ENCODE data around the gene CDC42BPB. TPM values are rescaled to one million over a fixed set of nuclear protein-coding genes. Genes with fewer than 3 reads are reported as not detected.
A peak's percentile ranks its signal among the peaks of the same experiment; 100 is the strongest.

Gene CDC42BPB
- total RNA-seq, 4 donors from 2014 or later, result 80.6 to 157 (median 118) TPM

DNA sequence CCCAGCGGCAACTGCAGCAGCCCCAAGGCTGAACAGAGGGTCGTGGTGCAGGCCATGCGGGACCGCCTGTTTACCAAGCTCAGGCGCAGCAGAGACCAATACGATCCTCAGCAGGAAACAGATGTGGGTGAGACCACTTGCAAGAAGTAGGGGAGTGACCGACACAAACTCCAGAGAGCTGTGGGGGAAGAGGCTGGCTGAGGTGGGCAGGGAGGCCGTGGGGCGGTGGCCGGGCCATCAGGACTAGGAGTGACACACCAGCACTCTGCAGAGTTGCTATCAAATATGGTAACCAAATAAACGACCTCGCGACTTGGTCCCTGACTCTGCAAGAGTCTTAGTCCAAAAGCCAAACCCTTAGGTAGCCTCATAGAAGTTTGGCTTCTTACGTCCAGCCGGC is 104.2 kb downstream of the CDC42BPB start:
- H3K4me1 ChIP-seq, result no peaks in the 10 kb centered on the region
- no peak overlapping the region for H3K27ac ChIP-seq
- no peak overlapping the region for H3K4me3 ChIP-seq
- no peaks in the 10 kb centered on the region for H3K9me3 ChIP-seq
- no peak for DNase-seq
- H3K27me3 ChIP-seq, result no peaks in the 10 kb centered on the region
- no peak for TF ChIP-seq POLR2A (IDR thresholded peaks at IDR 0.05)
- TF ChIP-seq, protein P1, sequence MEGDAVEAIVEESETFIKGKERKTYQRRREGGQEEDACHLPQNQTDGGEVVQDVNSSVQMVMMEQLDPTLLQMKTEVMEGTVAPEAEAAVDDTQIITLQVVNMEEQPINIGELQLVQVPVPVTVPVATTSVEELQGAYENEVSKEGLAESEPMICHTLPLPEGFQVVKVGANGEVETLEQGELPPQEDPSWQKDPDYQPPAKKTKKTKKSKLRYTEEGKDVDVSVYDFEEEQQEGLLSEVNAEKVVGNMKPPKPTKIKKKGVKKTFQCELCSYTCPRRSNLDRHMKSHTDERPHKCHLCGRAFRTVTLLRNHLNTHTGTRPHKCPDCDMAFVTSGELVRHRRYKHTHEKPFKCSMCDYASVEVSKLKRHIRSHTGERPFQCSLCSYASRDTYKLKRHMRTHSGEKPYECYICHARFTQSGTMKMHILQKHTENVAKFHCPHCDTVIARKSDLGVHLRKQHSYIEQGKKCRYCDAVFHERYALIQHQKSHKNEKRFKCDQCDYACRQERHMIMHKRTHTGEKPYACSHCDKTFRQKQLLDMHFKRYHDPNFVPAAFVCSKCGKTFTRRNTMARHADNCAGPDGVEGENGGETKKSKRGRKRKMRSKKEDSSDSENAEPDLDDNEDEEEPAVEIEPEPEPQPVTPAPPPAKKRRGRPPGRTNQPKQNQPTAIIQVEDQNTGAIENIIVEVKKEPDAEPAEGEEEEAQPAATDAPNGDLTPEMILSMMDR (IDR thresholded peaks at IDR 0.05), result no peak
- intact Hi-C loops (cut with DNase I; ENCODE audit: low total_unique reads), result no loop called here
- no peaks in the 10 kb centered on the region for H3K36me3 ChIP-seq

DNA sequence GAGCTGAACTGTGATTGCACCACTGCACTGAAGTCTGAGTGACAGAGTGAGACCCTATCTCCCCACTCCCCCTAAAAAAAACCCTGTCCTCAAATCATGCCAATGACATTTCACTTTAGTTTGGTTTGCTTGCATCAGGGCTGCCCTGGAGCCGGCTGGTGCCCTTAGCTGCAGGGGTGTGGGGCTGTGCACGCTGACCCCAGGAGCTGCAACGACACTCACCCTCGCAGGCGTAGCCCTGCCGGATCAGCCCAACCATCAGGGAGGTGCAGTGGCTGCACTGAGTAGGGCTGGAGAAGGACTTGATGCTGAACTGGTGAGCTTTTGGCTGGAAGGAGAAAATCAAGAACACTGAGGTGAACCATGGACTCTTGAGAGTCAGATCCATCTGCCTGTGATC is 105.1 kb downstream of the CDC42BPB start:
- H3K36me3 ChIP-seq, result no peaks in the 10 kb centered on the region
- no peak overlapping the region for H3K27ac ChIP-seq
- intact Hi-C loops (cut with DNase I; ENCODE audit: low total_unique reads), result no loop called here
- H3K4me1 ChIP-seq, result no peaks in the 10 kb centered on the region
- DNase-seq, result no peak
- no peak for TF ChIP-seq POLR2A (IDR thresholded peaks at IDR 0.05)
- TF ChIP-seq, protein P1 (IDR thresholded peaks at IDR 0.05), result no peak
- H3K27me3 ChIP-seq, result no peaks in the 10 kb centered on the region
- H3K9me3 ChIP-seq, result no peaks in the 10 kb centered on the region
- no peak overlapping the region for H3K4me3 ChIP-seq

DNA sequence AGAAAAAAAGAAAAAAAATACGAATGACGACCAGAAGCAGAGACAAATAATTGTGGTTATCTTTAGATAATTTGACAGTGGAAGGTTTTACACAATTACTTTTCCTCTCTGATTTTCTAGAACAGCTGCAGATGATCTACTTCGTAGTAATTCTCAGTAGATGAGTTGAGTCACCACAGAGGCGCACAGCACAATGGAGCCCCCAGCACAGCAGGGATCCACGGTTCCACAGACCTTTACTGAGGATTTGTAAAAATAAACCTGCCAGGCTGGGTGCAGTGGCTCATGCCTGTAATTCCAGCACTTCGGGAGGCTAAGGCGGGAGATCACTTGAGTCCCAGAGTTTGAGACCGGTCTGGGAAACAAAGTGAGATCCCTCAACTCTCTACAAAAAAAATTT is 105.5 kb downstream of the CDC42BPB start:
- Histone ChIP-seq H3K27me3 (no peaks in the 10 kb centered on the region), H3K4me1 (no peaks in the 10 kb centered on the region), H3K27ac (no peak overlapping the region), H3K36me3 (no peaks in the 10 kb centered on the region), H3K9me3 (no peaks in the 10 kb centered on the region), H3K4me3 (no peak overlapping the region)
- TF ChIP-seq, protein P1 (IDR thresholded peaks at IDR 0.05), result no peak
- no peak for TF ChIP-seq POLR2A (IDR thresholded peaks at IDR 0.05)
- intact Hi-C loops (cut with DNase I; ENCODE audit: low total_unique reads), result no loop called here
- DNase-seq, result no peak

DNA sequence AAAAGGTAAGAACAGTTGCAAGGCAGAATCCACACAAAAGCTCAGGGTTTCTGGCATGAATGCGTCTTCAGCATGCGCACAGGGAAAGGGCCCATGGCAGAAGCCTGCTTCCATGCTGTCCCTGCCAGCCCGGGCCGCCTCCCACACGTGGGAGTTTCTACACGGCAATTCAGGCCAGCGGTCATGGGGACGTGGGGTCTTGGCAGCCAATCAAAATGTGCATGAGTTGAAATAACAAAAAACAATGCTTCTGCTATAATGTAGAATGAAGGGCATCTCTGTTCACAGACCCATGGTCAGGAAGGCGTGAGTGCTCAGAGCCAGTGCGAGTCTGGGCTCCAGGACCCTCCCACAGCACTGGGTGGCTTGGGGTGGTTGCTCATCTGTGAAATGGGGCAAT is 106.3 kb downstream of the CDC42BPB start:
- intact Hi-C loops (cut with DNase I; ENCODE audit: low total_unique reads), result no loop called here
- Histone ChIP-seq H3K27me3 (no peaks in the 10 kb centered on the region), H3K36me3 (no peaks in the 10 kb centered on the region), H3K4me3 (no peak overlapping the region), H3K27ac (no peak overlapping the region), H3K4me1 (no peaks in the 10 kb centered on the region), H3K9me3 (no peaks in the 10 kb centered on the region)
- DNase-seq, result peak; percentile 36 to 55
- no peak for TF ChIP-seq POLR2A (IDR thresholded peaks at IDR 0.05)
- TF ChIP-seq, protein P1 (IDR thresholded peaks at IDR 0.05), result no peak

DNA sequence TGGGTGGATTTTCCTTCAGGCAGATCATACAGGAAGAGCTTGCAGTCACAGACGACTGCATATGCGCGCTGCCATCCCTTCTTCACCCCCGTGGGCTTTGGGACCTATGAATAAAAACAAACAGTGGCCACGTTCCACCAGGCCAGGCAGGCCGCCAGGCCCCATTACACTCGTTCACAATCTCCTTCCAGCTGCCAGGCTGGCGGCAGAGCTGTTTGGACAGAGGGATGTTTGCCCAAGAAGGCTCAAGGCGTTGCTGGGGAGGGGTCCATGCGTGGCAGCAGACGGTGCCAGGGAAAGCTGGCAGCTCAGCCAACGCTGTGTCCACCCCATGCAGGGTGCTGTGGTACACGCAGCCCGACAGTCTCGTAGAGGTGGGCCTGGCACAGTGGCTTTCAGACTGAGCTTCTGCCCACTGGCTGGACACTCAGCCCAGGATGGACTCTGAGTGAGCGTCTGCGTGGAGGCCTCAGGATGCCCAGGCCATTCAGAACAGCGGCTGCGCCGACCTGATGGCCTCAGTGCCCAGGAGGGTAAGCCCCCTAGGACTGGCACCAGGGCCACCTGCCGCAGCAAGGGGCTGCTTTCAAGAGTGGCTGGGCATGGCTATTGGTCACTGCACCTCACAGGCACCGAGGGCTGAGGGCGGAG is 107.4 kb downstream of the CDC42BPB start:
- H3K27me3 ChIP-seq, result no peaks in the 10 kb centered on the region
- H3K4me3 ChIP-seq, result no peak overlapping the region
- DNase-seq, result no peak
- no peaks in the 10 kb centered on the region for H3K36me3 ChIP-seq
- H3K4me1 ChIP-seq, result no peaks in the 10 kb centered on the region
- TF ChIP-seq, protein P1 (IDR thresholded peaks at IDR 0.05), result no peak
- no peak for TF ChIP-seq POLR2A (IDR thresholded peaks at IDR 0.05)
- no peaks in the 10 kb centered on the region for H3K9me3 ChIP-seq
- H3K27ac ChIP-seq, result no peak overlapping the region
- intact Hi-C loops (cut with DNase I; ENCODE audit: low total_unique reads), result no loop called here
